ENCODE data around the gene MAPRE3. TPM values are rescaled to one million over a fixed set of nuclear protein-coding genes. Genes with fewer than 3 reads are reported as not detected.
A peak's percentile ranks its signal among the peaks of the same experiment; 100 is the strongest.

MAPRE3 gene
- total RNA-seq, 1 donor = 0.42 TPM

DNA sequence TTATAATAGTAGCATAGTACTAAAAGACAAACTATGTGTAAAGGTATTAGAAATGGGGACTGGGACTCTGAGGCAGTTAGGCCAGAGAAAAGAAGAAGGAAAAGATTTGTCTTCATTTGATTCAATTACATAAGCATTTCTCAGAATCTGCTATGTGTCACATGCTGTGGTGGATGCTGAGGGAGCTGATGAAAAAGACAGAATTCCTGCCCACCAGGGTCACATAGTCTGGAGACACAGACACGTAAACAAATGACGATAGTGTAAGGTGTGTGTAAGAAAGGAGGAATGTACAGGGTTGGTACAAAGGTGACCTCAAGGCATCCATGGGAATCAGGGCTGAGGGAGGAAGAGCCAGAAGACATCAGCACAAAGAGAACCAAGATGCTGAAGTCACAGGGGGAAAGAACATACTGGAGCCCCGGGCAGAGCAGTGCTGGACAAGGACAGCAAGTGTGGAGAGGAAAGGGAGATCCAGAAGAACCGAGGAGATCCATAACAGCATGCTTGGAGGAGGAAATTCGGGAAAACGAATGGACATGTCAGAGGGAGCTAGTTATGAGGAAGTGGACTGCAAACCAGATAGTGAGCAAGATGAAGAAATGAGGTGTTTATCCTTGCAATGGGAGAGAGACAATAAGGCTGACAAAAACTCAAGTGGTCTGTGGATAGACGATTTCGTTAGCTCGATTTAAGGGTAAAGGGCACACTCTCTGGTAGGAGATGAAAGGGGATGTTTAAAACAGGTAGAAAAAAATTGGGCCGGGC lies 1.2 kb upstream of the MAPRE3 start:
- H3K4me3 ChIP-seq (ENCODE audit: low read length) = no peak overlapping the region
- no peaks in the 10 kb centered on the region for H3K9me3 ChIP-seq (ENCODE audit: low read depth, low read length)
- H3K27me3 ChIP-seq (ENCODE audit: insufficient read depth, low read length) = peaks cover 14% of the 10 kb centered on the region
- peaks cover 18% of the 10 kb centered on the region for H3K4me1 ChIP-seq (ENCODE audit: insufficient read depth, low read length)

DNA sequence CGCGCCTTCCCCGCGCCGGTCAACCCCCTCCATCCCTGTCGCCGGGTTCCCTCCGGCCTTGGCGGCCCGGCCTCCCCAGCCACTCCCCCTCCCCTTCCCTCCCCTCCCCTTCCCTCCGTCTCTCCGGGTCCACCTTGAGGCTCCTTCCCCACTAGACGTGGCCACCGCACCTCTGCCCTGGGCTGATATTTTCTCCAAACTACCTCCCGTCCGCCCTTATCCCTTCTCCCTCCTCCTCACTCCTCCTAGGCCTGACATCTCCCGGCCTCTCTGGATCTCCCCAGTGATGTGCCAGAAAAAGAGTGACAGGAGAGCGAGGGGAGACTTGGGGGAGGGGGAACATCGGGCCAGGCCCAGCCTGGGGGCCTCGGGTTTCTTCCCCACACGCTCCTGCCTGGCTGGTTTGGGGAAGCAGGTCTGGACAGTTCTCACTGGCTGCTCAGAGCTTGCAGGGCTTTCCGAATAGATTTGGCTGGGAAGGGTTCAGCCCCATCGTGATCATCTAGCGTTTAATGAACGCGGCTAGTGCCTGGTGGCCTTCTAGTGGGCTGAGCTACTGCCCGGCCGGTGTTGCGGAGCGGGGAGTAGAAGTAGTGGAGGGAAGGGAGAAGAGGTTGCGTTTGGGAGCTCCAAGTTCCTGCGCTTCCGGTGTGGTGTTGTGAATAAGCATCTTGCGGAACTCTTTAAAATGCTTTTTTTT lies 641 bp downstream of the MAPRE3 start:
- no peaks in the 10 kb centered on the region for H3K9me3 ChIP-seq (ENCODE audit: low read depth, low read length)
- peak overlapping the region; percentile 52 for H3K4me3 ChIP-seq (ENCODE audit: low read length)
- H3K4me1 ChIP-seq (ENCODE audit: insufficient read depth, low read length) = peaks cover 18% of the 10 kb centered on the region
- peaks cover 14% of the 10 kb centered on the region for H3K27me3 ChIP-seq (ENCODE audit: insufficient read depth, low read length)

- Histone ChIP-seq H3K4me1 (ENCODE audit: insufficient read depth, low read length) (peaks cover 18% of the 10 kb centered on the region), H3K27me3 (ENCODE audit: insufficient read depth, low read length) (peaks cover 14% of the 10 kb centered on the region), H3K9me3 (ENCODE audit: low read depth, low read length) (no peaks in the 10 kb centered on the region), H3K4me3 (ENCODE audit: low read length) (no peak overlapping the region)
These were observed 1.7 kb downstream of the MAPRE3 start for GRCh38 chr2:26971911-26972786.

- H3K27me3 ChIP-seq (ENCODE audit: insufficient read depth, low read length) = peaks cover 7% of the 10 kb centered on the region
- H3K4me1 ChIP-seq (ENCODE audit: insufficient read depth, low read length) = peaks cover 18% of the 10 kb centered on the region
- H3K4me3 ChIP-seq (ENCODE audit: low read length) = no peak overlapping the region
- no peaks in the 10 kb centered on the region for H3K9me3 ChIP-seq (ENCODE audit: low read depth, low read length)
These were observed 3.9 kb downstream of the MAPRE3 start for GRCh38 chr2:26974352-26974751.

DNA sequence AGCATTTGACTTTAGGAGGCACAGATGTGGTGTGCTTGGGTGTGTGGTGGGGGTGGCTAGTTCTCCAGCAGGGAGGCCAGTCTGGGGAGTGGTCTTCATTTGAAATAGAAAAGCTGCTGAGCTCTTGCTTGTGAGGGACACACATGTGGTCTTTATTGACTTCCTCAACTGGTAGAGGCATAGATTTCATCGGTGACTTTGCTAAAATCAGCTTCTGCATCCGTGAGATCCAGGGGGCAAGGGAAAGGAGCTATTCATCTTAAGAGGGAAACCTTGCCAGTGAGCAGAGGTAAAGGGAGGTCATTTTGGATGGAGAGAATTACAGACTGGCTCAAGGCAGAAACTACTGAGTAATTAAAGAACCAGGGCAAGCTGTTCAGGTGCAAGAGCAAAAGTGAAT lies 4.7 kb downstream of the MAPRE3 start:
- Histone ChIP-seq H3K27me3 (ENCODE audit: insufficient read depth, low read length) (peaks cover 5% of the 10 kb centered on the region), H3K9me3 (ENCODE audit: low read depth, low read length) (no peaks in the 10 kb centered on the region), H3K4me1 (ENCODE audit: insufficient read depth, low read length) (peaks cover 12% of the 10 kb centered on the region), H3K4me3 (ENCODE audit: low read length) (no peak overlapping the region)

DNA sequence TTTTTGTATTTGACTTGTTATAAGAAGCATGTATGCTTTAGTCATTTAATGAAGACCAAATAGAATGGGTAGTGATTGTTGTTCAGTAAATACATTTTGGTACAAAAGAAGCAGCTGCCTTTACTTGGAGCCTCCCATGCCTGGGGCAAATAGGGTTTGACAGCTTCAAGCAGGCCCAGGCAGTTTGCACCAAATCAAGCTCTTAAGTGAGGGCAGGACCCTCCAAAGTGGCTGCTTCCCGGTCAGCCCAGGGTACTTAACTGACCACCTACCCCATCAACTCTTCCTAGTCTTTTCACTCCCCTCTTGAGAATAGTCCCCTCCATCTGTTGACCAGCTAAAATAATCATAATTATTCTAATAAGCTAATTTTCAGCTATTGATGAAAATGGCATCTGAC lies 5.2 kb downstream of the MAPRE3 start:
- Histone ChIP-seq H3K27me3 (ENCODE audit: insufficient read depth, low read length) (peaks cover 5% of the 10 kb centered on the region), H3K4me3 (ENCODE audit: low read length) (no peak overlapping the region), H3K9me3 (ENCODE audit: low read depth, low read length) (no peaks in the 10 kb centered on the region), H3K4me1 (ENCODE audit: insufficient read depth, low read length) (peaks cover 11% of the 10 kb centered on the region)

DNA sequence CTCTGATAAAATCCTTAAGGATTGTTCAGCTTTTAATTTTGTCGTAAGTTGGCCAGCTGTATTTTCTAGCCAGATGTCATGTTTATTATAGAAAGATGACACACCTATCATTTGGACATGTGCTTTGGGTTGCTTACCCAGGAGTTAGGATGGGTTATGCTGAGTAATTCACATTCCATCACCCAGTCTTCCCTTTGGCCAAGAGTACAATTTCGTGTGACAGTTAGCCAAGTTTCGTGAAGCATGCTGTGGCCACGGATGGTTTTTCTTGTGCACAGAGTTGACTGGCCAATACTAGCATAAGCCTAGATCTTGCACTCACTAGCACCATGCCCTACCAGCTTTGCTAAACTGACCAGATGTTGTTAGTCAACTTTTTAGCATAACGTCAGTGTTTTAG lies 5.8 kb downstream of the MAPRE3 start:
- H3K4me3 ChIP-seq (ENCODE audit: low read length) = no peak overlapping the region
- H3K27me3 ChIP-seq (ENCODE audit: insufficient read depth, low read length) = peaks cover 5% of the 10 kb centered on the region
- H3K9me3 ChIP-seq (ENCODE audit: low read depth, low read length) = no peaks in the 10 kb centered on the region
- peaks cover 7% of the 10 kb centered on the region for H3K4me1 ChIP-seq (ENCODE audit: insufficient read depth, low read length)

DNA sequence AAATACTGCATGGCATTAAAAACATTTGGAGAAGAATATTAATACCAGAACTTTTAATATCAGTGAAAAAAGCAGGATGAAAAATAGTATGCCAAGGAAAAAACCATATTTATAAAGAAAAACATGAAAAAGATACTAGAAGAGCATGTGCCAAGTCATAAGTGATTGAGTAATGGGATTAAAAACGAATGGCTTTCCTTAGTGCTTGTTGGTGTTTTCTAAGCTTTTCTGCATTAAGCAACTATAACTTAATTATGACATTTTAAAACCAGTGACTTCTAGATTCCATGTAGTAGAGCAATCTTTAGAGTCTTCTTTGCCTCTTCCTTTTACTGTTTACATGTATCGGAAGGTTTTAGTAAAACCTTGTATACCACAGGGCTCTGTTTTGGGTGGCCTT lies 6.6 kb downstream of the MAPRE3 start:
- no peaks in the 10 kb centered on the region for H3K9me3 ChIP-seq (ENCODE audit: low read depth, low read length)
- no peaks in the 10 kb centered on the region for H3K4me1 ChIP-seq (ENCODE audit: insufficient read depth, low read length)
- H3K27me3 ChIP-seq (ENCODE audit: insufficient read depth, low read length) = peaks cover 5% of the 10 kb centered on the region
- no peak overlapping the region for H3K4me3 ChIP-seq (ENCODE audit: low read length)

GRCh38 chr2:26978061-26978596 lies 7.7 kb downstream of the MAPRE3 start:
- no peaks in the 10 kb centered on the region for H3K9me3 ChIP-seq (ENCODE audit: low read depth, low read length)
- H3K27me3 ChIP-seq (ENCODE audit: insufficient read depth, low read length) = peaks cover under 1% of the 10 kb centered on the region
- no peaks in the 10 kb centered on the region for H3K4me1 ChIP-seq (ENCODE audit: insufficient read depth, low read length)
- no peak overlapping the region for H3K4me3 ChIP-seq (ENCODE audit: low read length)

GRCh38 chr2:26979741-26980140 lies 9.3 kb downstream of the MAPRE3 start:
- Histone ChIP-seq H3K4me3 (ENCODE audit: low read length) (no peak overlapping the region), H3K9me3 (ENCODE audit: low read depth, low read length) (no peaks in the 10 kb centered on the region), H3K4me1 (ENCODE audit: insufficient read depth, low read length) (no peaks in the 10 kb centered on the region), H3K27me3 (ENCODE audit: insufficient read depth, low read length) (no peaks in the 10 kb centered on the region)

DNA sequence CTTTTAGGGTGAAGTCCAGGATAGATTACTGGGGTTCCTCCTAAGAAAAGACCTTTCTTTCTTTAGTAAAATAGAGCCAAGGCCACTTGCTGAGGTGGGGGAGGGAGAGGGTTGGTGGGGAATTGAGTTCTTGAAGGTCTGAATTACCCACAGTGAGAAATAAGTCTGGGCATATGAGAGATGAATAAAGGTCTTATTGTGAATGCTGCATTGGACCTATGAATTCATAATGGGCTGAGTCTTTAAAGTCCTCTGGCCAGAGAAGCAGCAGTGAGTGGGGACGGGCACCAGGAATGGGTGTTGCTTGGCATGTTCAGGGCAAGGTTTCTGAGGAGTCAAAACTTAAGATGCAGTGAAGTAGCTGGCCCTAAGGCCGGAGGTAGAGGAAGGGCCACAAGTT lies 10.5 kb downstream of the MAPRE3 start:
- Histone ChIP-seq H3K9me3 (ENCODE audit: low read depth, low read length) (no peaks in the 10 kb centered on the region), H3K4me3 (ENCODE audit: low read length) (no peak overlapping the region), H3K27me3 (ENCODE audit: insufficient read depth, low read length) (no peaks in the 10 kb centered on the region)

DNA sequence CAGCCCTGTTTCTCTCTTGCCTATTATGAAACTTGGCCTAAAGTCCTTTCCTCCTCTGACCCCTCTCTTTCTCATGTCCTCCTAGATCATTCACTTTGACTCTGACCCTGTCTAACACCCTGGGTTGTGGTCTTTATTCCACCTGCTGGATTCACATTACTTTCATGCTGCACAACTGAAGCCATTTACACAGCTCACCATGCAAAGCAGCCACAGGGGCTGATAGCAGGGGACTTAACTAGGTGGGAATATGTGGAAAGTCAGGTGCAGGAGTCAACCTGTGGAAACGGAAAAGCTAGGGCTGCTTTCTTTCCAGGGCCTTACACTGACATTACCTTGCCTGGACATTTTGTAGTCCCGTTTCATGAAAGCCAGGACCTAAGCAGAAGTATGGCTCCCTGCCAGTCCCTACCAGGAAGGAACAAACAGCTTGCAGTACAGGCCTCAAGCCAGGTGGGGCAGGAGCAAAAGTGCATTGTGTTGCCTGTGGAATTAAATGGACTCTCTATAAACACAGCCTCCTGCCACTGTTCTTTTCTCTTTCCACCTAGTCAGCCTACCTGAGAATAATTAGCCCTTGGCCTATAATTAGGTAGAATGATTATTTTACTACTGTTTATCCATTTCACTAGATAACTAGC lies 11.8 kb downstream of the MAPRE3 start:
- Histone ChIP-seq H3K4me1 (ENCODE audit: insufficient read depth, low read length) (no peaks in the 10 kb centered on the region), H3K9me3 (ENCODE audit: low read depth, low read length) (no peaks in the 10 kb centered on the region), H3K27me3 (ENCODE audit: insufficient read depth, low read length) (no peaks in the 10 kb centered on the region), H3K4me3 (ENCODE audit: low read length) (no peak overlapping the region)

More for the DNA sequence above, 10.5 kb downstream of the MAPRE3 start:
- H3K4me1 ChIP-seq (ENCODE audit: insufficient read depth, low read length) = no peaks in the 10 kb centered on the region

- Histone ChIP-seq H3K4me1 (ENCODE audit: insufficient read depth, low read length) (no peaks in the 10 kb centered on the region), H3K4me3 (ENCODE audit: low read length) (no peak overlapping the region), H3K9me3 (ENCODE audit: low read depth, low read length) (no peaks in the 10 kb centered on the region), H3K27me3 (ENCODE audit: insufficient read depth, low read length) (no peaks in the 10 kb centered on the region)
These were observed 13.3 kb downstream of the MAPRE3 start for GRCh38 chr2:26983746-26984145.

- Histone ChIP-seq H3K4me3 (ENCODE audit: low read length) (no peak overlapping the region), H3K9me3 (ENCODE audit: low read depth, low read length) (no peaks in the 10 kb centered on the region), H3K4me1 (ENCODE audit: insufficient read depth, low read length) (no peaks in the 10 kb centered on the region), H3K27me3 (ENCODE audit: insufficient read depth, low read length) (no peaks in the 10 kb centered on the region)
These were observed 15.4 kb downstream of the MAPRE3 start for GRCh38 chr2:26985807-26986206.

All from mononuclear cell (primary cell).